Panc1 (cell line): ENCODE measurements around the gene SDF4. TPM values are rescaled to one million over a fixed set of nuclear protein-coding genes. Genes with fewer than 3 reads are reported as not detected.

ENCODE experiments used
- ATAC-seq: fragments of 200-7000 bp; cut with Tn5 transposase; 2 replicates; pipeline ENCODE4 v1.9.1; 2020; ENCODE audit warnings: mild to moderate bottlenecking, moderate library complexity
- BruUV-seq: library from RNA; stranded (reverse); fragments of 400-500 nt; replicated peaks from 2 replicates; lab custom pipeline; 2021; lab: Mats Ljungman, UMichigan
- CTCF ChIA-PET: fragments of 300-600 bp; sonication (Branson Sonifier 250); formaldehyde crosslinking; loops from one replicate; lab custom pipeline; 2022; ENCODE audit warnings: antibody characterized with exemption; lab: Charles Lee
- POLR2A ChIA-PET: fragments of 300-600 bp; sonication (Branson Sonifier 250); formaldehyde crosslinking; loops from one replicate; lab custom pipeline; 2022; ENCODE audit warnings: antibody characterized with exemption; lab: Charles Lee
- DNase-seq: peaks from one replicate; pipeline ENCODE4 v3.0.0-alpha.2; 2010; ENCODE audit warnings: low read depth, low spot score
- H3K27ac ChIP-seq: 2 replicates; pipeline ENCODE4 v1.5.1; 2011; ENCODE audit warnings: mild to moderate bottlenecking, low read length, inconsistent platforms
- H3K27me3 ChIP-seq: fragments of 200-500 bp; sonication (Bioruptor generic); 2 replicates; pipeline ENCODE4 v1.6.0; 2014; ENCODE audit warnings: low read length, inconsistent platforms; ENCODE audit not compliant: control insufficient read depth, insufficient read depth
- H3K36me3 ChIP-seq: fragments of 200-500 bp; sonication (Bioruptor generic); 2 replicates; pipeline ENCODE4 v1.5.1; 2014; ENCODE audit warnings: inconsistent platforms, mild to moderate bottlenecking, low read length, moderate library complexity; ENCODE audit not compliant: control insufficient read depth, insufficient read depth
- H3K4me1 ChIP-seq: 2 replicates; pipeline ENCODE4 v1.5.1; 2011; ENCODE audit warnings: inconsistent platforms, mild to moderate bottlenecking, low read length, moderate library complexity; ENCODE audit not compliant: control insufficient read depth, insufficient read depth
- H3K4me3 ChIP-seq, 2 experiments: 2 replicates each; pipeline ENCODE4 v1.5.1; 2011 to 2012; ENCODE audit warnings: low read depth in 2 of 2, low read length in 2 of 2, mild to moderate bottlenecking in 2 of 2, inconsistent platforms in 1 of 2, moderate library complexity in 1 of 2
- H3K9me3 ChIP-seq: fragments of 200-500 bp; sonication (Bioruptor generic); 2 replicates; pipeline ENCODE4 v1.5.1; 2014; ENCODE audit warnings: low read depth, mild to moderate bottlenecking, inconsistent platforms, low read length, moderate library complexity; ENCODE audit not compliant: control insufficient read depth, insufficient read depth
- CTCF ChIP-seq: fragments of 450-650 bp; IDR thresholded peaks from 2 replicates; pipeline ENCODE4 v1.5.1; 2017; ENCODE audit warnings: mild to moderate bottlenecking
- POLR2AphosphoS5 ChIP-seq: IDR thresholded peaks from 2 replicates; pipeline ENCODE4 v1.6.1; 2012; ENCODE audit warnings: mild to moderate bottlenecking, low read depth, low read length, moderate library complexity
- SIN3A ChIP-seq: IDR thresholded peaks from 2 replicates; pipeline ENCODE4 v1.6.1; 2012; ENCODE audit warnings: low read depth, mild to moderate bottlenecking, low read length, moderate library complexity, borderline replicate concordance; ENCODE audit not compliant: insufficient read depth
- TCF7L2 ChIP-seq: IDR thresholded peaks from 2 replicates; pipeline ENCODE4 v1.6.1; 2011; ENCODE audit warnings: mild to moderate bottlenecking, low read depth, low read length, inconsistent platforms
- in situ Hi-C: cut with HindIII; loops from 2 replicates; pipeline ENCODE4 v1.10.0; 2016; ENCODE audit warnings: low sequenced_read_pairs, low pct_unique_long_range_greater_than_20kb
- intact Hi-C: fragments of 100-400 bp; cut with micrococcal nuclease; formaldehyde crosslinking; loops from one replicate; pipeline ENCODE4 v1.10.0; 2022; ENCODE audit not compliant: unreplicated experiment
- total RNA-seq: library from RNA; stranded (reverse); gene quantifications from one replicate; pipeline ENCODE4 v1.2.1, GENCODE V29; 2021; ENCODE audit not compliant: unreplicated experiment
- TF ChIP-seq, protein P1 (sequence below), 2 experiments: IDR thresholded peaks; 2 replicates each; pipeline ENCODE4 v1.6.1; 2011 to 2012; ENCODE audit warnings: low read depth in 2 of 2, control low read depth in 1 of 2, low read length in 1 of 2, mild to moderate bottlenecking in 1 of 2, moderate library complexity in 1 of 2; ENCODE audit not compliant: insufficient read depth in 1 of 2

The SDF4 gene
- total RNA-seq, 1 experiment from 2014 or later: 335 TPM

DNA sequence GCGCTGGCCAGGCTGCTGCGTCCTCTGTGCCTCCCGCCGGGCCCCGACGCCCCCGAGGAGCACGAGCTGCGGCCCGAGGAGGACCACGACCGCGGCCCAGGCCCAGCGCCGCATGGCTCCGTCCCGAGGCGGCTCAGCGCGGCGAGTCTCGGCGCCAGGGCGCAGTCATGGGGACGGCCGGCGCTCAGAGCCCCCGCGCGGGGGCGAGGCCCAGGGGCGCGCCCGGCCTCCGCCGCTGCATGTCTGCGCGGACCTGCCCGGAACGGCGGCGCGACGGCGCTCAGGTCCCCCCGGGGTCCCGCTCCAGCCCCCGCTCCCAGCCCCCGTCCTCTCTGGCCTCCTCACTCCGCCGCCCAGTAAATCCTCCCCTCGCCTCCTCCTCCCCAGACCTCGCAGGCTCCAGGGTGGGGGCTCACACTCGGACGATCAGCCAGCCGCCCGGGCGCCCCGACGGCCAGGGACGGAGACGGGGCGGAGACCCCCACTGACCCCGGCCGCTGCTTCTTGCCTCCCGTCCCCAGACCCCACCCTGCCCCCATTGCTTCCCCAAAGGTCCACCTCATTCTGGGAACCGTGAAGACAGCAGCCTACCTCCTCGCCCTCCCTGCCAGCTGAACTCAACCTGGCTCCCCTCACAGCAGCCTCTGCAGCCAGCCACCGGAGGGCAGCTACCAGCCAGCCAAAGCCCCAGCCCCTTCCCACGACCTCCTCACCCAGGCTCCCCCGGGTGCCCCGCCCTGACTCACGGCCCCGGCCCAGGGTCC lies 15.0 kb upstream of the SDF4 start, which contains the start of gene C1QTNF12:
TSS of gene C1QTNF12 (minus strand) at position 146 of the 764 bp plus-strand sequence. CDS start at position 114, 32 bp downstream.
- Histone ChIP-seq H3K4me1 (peaks cover 39% of the 10 kb centered on the region), H3K27me3 (no peaks in the 10 kb centered on the region), H3K27ac (peak within 1 kb of the TSS; percentile 79), H3K9me3 (no peaks in the 10 kb centered on the region), H3K4me3 (no peak within 1 kb of the TSS), H3K36me3 (no peaks in the 10 kb centered on the region)
- in situ Hi-C loops (no loop called here), intact Hi-C loops (no loop called here)
- DNase-seq (no peak), ATAC-seq (peak; percentile 15; the same call in 1 of the 2 replicates)
- BruUV-seq: no TSS peak
- CTCF ChIA-PET: interaction anchor here (0.6 kb wide), 1 partner anchor 128 kb away, joined by 5 read pairs; no protein-coding TSS in a partner anchor
- TF ChIP-seq CTCF (no peak; the same call in 1 of the 2 replicates), POLR2AphosphoS5 (no peak), TCF7L2 (no peak), SIN3A (no peak)
- TF ChIP-seq, protein P1, sequence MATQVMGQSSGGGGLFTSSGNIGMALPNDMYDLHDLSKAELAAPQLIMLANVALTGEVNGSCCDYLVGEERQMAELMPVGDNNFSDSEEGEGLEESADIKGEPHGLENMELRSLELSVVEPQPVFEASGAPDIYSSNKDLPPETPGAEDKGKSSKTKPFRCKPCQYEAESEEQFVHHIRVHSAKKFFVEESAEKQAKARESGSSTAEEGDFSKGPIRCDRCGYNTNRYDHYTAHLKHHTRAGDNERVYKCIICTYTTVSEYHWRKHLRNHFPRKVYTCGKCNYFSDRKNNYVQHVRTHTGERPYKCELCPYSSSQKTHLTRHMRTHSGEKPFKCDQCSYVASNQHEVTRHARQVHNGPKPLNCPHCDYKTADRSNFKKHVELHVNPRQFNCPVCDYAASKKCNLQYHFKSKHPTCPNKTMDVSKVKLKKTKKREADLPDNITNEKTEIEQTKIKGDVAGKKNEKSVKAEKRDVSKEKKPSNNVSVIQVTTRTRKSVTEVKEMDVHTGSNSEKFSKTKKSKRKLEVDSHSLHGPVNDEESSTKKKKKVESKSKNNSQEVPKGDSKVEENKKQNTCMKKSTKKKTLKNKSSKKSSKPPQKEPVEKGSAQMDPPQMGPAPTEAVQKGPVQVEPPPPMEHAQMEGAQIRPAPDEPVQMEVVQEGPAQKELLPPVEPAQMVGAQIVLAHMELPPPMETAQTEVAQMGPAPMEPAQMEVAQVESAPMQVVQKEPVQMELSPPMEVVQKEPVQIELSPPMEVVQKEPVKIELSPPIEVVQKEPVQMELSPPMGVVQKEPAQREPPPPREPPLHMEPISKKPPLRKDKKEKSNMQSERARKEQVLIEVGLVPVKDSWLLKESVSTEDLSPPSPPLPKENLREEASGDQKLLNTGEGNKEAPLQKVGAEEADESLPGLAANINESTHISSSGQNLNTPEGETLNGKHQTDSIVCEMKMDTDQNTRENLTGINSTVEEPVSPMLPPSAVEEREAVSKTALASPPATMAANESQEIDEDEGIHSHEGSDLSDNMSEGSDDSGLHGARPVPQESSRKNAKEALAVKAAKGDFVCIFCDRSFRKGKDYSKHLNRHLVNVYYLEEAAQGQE (IDR thresholded peaks at IDR 0.05; ENCODE audit: insufficient read depth in 1 of 2, low read depth in 2 of 2, low read length in 1 of 2): no peak
- POLR2A ChIA-PET: no interaction called here

GRCh38 chr1:1245817-1246576 lies 14.2 kb upstream of the SDF4 start:
- H3K27me3 ChIP-seq: no peaks in the 10 kb centered on the region
- no TSS peak for BruUV-seq
- in situ Hi-C loops: no loop called here

More at GRCh38 chr1:1245817-1246576, 14.2 kb upstream of the SDF4 start:
- peak overlapping the region; percentile 79 for H3K27ac ChIP-seq
- no peaks in the 10 kb centered on the region for H3K36me3 ChIP-seq
- CTCF ChIA-PET: interaction anchor here (0.6 kb wide), 1 partner anchor 127 kb away, joined by 5 read pairs; no protein-coding TSS in a partner anchor
- DNase-seq: no peak
- ATAC-seq: no peak
- H3K4me1 ChIP-seq: peaks cover 46% of the 10 kb centered on the region
- TF ChIP-seq CTCF (no peak), TCF7L2 (no peak), POLR2AphosphoS5 (no peak), SIN3A (no peak)
- TF ChIP-seq, protein P1 (IDR thresholded peaks at IDR 0.05; ENCODE audit: insufficient read depth in 1 of 2, low read depth in 2 of 2, low read length in 1 of 2): no peak
- no peaks in the 10 kb centered on the region for H3K9me3 ChIP-seq
- intact Hi-C loops: no loop called here
- POLR2A ChIA-PET: no interaction called here
- no peak overlapping the region for H3K4me3 ChIP-seq
